ENCODE data around the gene TERB2. TPM values are rescaled to one million over a fixed set of nuclear protein-coding genes. Genes with fewer than 3 reads are reported as not detected.
"Not testable (repeated sequence)": the region's sequence is repeated elsewhere in the genome, so short reads cannot be mapped to it uniquely, and the experiment has no call there.

TERB2 gene
- total and polyA plus RNA-seq, 2 donors from 2014 or later = not detected

DNA sequence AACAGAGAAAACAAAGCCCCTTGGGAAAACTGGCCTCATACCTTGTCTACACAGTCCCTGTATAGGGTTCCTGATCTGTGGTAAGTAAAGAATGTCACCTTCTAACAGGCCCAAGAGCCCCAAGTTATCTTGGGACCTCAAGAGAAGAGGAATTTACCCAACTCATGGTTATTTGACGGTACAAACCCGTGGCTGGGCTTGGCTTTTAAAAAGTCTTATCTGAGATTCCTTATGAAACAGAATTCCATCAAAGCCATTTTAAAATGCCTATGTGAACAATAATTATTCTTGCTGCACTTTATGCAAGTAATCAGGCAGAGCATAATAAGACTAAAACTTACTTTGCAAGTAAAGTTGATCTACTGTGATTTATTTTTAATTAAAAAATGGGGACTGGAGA lies 52.6 kb downstream of the TERB2 start:
- intact Hi-C loops (cut with DNase I) = no loop called here
- H3K27me3 ChIP-seq (ENCODE audit: control insufficient read depth, insufficient read depth, low read length) = no peaks in the 10 kb centered on the region
- no peak overlapping the region for H3K9ac ChIP-seq (ENCODE audit: low read length in 3 of 3)
- FAIRE-seq (no peak), DNase-seq (no peak)
- TF ChIP-seq, protein P1, sequence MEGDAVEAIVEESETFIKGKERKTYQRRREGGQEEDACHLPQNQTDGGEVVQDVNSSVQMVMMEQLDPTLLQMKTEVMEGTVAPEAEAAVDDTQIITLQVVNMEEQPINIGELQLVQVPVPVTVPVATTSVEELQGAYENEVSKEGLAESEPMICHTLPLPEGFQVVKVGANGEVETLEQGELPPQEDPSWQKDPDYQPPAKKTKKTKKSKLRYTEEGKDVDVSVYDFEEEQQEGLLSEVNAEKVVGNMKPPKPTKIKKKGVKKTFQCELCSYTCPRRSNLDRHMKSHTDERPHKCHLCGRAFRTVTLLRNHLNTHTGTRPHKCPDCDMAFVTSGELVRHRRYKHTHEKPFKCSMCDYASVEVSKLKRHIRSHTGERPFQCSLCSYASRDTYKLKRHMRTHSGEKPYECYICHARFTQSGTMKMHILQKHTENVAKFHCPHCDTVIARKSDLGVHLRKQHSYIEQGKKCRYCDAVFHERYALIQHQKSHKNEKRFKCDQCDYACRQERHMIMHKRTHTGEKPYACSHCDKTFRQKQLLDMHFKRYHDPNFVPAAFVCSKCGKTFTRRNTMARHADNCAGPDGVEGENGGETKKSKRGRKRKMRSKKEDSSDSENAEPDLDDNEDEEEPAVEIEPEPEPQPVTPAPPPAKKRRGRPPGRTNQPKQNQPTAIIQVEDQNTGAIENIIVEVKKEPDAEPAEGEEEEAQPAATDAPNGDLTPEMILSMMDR (IDR thresholded peaks at IDR 0.05; ENCODE audit: borderline replicate concordance, extremely low read depth, insufficient read depth) = no peak
- no peak overlapping the region for H3K4me3 ChIP-seq (ENCODE audit: low read length in 3 of 3)
- H3K9me3 ChIP-seq (ENCODE audit: control insufficient read depth in 2 of 3, insufficient read depth in 1 of 3, low read length in 3 of 3) = no peaks in the 10 kb centered on the region
- no peaks in the 10 kb centered on the region for H3K36me3 ChIP-seq (ENCODE audit: control insufficient read depth in 2 of 3, insufficient read depth in 3 of 3, low read length in 3 of 3)
- H3K4me1 ChIP-seq (ENCODE audit: control insufficient read depth in 2 of 3, insufficient read depth in 2 of 3, low read depth in 1 of 3, low read length in 3 of 3) = no peaks in the 10 kb centered on the region
- no peak overlapping the region for H3K27ac ChIP-seq (ENCODE audit: low read depth in 2 of 2, low read length in 2 of 2)

DNA sequence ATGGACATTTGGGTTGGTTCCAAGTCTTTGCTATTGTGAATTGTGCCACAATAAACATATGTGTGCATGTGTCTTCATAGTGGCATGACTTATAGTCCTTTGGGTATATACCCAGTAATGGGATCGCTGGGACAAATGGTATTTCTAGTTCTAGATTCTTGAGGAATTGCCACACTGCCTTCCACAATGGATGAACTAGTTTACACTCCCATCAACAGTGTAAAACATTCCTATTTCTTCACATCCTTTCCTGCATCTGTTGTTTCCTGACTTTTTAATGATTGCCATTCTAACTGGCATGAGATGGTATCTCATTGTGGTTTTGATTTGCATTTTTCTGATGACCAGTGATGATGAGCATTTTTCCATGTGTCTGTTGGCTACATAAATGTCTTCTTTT lies 58.6 kb downstream of the TERB2 start:
- H3K4me3 ChIP-seq (ENCODE audit: low read length in 3 of 3); FAIRE-seq; DNase-seq; H3K9ac ChIP-seq (ENCODE audit: low read length in 3 of 3); H3K9me3 ChIP-seq (ENCODE audit: control insufficient read depth in 2 of 3, insufficient read depth in 1 of 3, low read length in 3 of 3); intact Hi-C loops (cut with DNase I); H3K36me3 ChIP-seq (ENCODE audit: control insufficient read depth in 2 of 3, insufficient read depth in 3 of 3, low read length in 3 of 3); H3K4me1 ChIP-seq (ENCODE audit: control insufficient read depth in 2 of 3, insufficient read depth in 2 of 3, low read depth in 1 of 3, low read length in 3 of 3); H3K27ac ChIP-seq (ENCODE audit: low read depth in 2 of 2, low read length in 2 of 2); H3K27me3 ChIP-seq (ENCODE audit: control insufficient read depth, insufficient read depth, low read length): not testable (repeated sequence)

DNA sequence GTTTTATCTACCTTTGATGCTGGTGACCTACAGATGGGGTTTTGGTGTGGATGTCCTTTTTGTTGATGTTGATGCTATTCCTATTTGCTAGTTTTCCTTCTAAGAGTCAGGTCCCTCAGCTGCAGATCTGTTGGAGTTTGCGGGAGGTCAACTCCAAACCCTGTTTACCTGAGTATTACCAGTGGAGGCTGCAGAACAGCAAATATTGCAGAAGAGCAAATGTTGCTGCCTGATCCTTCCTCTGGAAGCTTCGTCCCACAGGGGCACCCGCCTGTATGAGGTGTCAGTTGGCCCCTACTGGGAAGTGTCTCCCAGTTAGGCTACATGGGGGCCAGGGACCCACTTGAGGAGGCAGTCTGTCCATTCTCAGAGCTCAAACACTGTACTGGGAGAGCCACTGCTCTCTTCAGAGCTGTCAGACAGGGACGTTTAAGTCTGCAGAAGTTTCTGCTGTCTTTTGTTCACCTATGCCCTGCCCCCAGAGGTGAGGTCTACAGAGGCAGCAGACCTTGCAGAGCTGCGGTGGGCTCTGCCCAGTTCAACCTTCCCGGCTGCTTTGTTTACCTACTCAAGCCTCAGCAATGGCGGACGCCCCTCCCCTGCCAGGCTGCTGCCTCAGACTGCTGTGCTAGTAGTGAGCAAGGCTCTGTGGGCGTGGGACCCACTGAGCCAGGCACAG lies 63.9 kb downstream of the TERB2 start:
- H3K4me1 ChIP-seq (ENCODE audit: control insufficient read depth in 2 of 3, insufficient read depth in 2 of 3, low read depth in 1 of 3, low read length in 3 of 3); H3K4me3 ChIP-seq (ENCODE audit: low read length in 3 of 3); H3K27ac ChIP-seq (ENCODE audit: low read depth in 2 of 2, low read length in 2 of 2); FAIRE-seq; DNase-seq; H3K36me3 ChIP-seq (ENCODE audit: control insufficient read depth in 2 of 3, insufficient read depth in 3 of 3, low read length in 3 of 3); H3K9me3 ChIP-seq (ENCODE audit: control insufficient read depth in 2 of 3, insufficient read depth in 1 of 3, low read length in 3 of 3); intact Hi-C loops (cut with DNase I); H3K9ac ChIP-seq (ENCODE audit: low read length in 3 of 3); H3K27me3 ChIP-seq (ENCODE audit: control insufficient read depth, insufficient read depth, low read length): not testable (repeated sequence)

DNA sequence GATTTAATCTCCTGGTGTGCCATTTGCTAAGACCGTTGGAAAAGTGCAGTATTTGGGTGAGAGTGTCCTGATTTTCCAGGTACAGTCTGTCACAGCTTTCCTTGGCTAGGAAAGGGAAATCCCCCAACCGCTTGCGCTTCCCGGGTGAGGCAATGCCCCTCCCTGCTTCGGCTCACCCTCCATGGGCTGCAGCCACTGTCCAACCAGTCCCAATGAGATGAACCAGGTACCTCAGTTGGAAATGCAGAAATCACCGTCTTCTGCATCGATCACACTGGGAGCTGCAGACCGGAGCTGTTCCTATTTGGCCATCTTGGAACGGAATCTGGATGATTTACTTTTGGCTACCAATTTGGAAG lies 64.4 kb downstream of the TERB2 start:
- H3K9me3 ChIP-seq (ENCODE audit: control insufficient read depth in 2 of 3, insufficient read depth in 1 of 3, low read length in 3 of 3); H3K36me3 ChIP-seq (ENCODE audit: control insufficient read depth in 2 of 3, insufficient read depth in 3 of 3, low read length in 3 of 3); H3K9ac ChIP-seq (ENCODE audit: low read length in 3 of 3); FAIRE-seq; intact Hi-C loops (cut with DNase I); H3K27ac ChIP-seq (ENCODE audit: low read depth in 2 of 2, low read length in 2 of 2); H3K4me3 ChIP-seq (ENCODE audit: low read length in 3 of 3); DNase-seq; H3K4me1 ChIP-seq (ENCODE audit: control insufficient read depth in 2 of 3, insufficient read depth in 2 of 3, low read depth in 1 of 3, low read length in 3 of 3); H3K27me3 ChIP-seq (ENCODE audit: control insufficient read depth, insufficient read depth, low read length): not testable (repeated sequence)

DNA sequence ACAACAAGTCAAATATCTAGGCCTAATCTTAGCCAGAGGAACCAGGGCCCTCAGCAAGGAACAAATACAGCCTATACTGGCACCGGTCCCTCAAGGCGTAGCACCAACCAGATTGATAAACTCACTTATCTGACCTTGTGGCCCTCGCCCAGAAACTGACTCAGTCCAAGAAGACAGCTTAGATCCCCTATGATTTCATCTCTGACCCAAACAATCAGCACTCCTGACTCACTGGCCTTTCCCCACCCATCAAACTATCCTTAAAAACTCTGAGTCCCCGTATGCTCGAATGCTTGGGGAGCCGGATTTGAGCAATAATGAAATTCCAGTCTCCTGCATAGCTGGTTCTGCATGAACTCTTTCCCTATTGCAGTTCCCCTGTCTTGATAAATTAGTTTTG lies 64.9 kb downstream of the TERB2 start:
- no peak overlapping the region for H3K9ac ChIP-seq (ENCODE audit: low read length in 3 of 3)
- H3K27ac ChIP-seq (ENCODE audit: low read depth in 2 of 2, low read length in 2 of 2) = no peak overlapping the region
- TF ChIP-seq, protein P1 (IDR thresholded peaks at IDR 0.05; ENCODE audit: borderline replicate concordance, extremely low read depth, insufficient read depth) = no peak
- no peaks in the 10 kb centered on the region for H3K27me3 ChIP-seq (ENCODE audit: control insufficient read depth, insufficient read depth, low read length)
- H3K9me3 ChIP-seq (ENCODE audit: control insufficient read depth in 2 of 3, insufficient read depth in 1 of 3, low read length in 3 of 3) = no peaks in the 10 kb centered on the region
- no peak overlapping the region for H3K4me3 ChIP-seq (ENCODE audit: low read length in 3 of 3)
- H3K36me3 ChIP-seq (ENCODE audit: control insufficient read depth in 2 of 3, insufficient read depth in 3 of 3, low read length in 3 of 3) = no peaks in the 10 kb centered on the region
- H3K4me1 ChIP-seq (ENCODE audit: control insufficient read depth in 2 of 3, insufficient read depth in 2 of 3, low read depth in 1 of 3, low read length in 3 of 3) = peaks cover 0 to 10% (median 0%) of the 10 kb centered on the region in 3 donors
- intact Hi-C loops (cut with DNase I) = no loop called here
- FAIRE-seq (no peak), DNase-seq (peak in 2 of 5 donors; percentile 14 to 22)
